Sigmoid colon (tissue), 3 donors: ENCODE measurements around the gene MAT2B.

Source experiments
- POLR2A ChIP-seq, 2 donors: fragments of 450-650 bp; IDR thresholded peaks; one replicate each; pipeline ENCODE4 v1.6.1; 2016; ENCODE audit warnings: antibody characterized with exemption in 2 of 2, mild to moderate bottlenecking in 2 of 2, moderate library complexity in 2 of 2
- TF ChIP-seq, protein P1 (sequence below), 4 experiments: fragments of 450-650 bp in 3 of 4; fragments of 200-600 bp in 1 of 4; IDR thresholded peaks; one replicate each; pipeline ENCODE4 v1.5.1; 2016 to 2019; ENCODE audit warnings: antibody characterized with exemption in 4 of 4, mild to moderate bottlenecking in 3 of 4, moderate library complexity in 2 of 4

DNA sequence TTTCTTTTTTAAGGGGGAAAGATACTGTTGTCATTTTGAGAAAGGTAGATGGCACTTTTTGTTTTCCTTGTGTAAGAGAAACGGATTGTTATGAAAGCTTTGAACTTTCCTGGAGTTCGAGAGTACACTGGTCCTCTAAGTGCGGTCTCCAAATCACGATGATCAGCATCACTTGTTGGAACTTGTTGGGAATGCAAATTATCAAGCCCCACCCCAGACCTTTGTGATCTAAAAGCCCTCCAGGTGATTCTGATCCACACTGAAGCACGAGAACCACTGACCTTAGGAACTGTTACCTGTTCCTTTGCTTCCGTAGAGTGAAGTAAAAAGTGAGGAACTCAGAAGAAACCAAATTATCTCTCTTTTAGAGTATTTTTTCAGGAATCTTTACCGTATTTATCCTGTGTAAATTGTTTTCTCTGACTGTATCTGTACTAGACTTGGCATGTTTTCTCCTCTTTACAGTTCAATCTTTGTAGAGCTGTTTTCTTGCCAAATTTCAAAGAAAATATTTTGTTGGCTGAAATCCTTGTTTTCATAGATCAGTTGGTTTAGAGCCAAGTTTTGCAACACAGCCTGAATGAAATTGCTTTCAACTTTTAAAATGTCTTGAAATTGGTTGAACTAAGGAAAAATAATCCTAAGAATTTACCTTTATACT, 4.0 kb downstream of the MAT2B start:
- no peak for TF ChIP-seq POLR2A (IDR thresholded peaks at IDR 0.05)
- TF ChIP-seq, protein P1, sequence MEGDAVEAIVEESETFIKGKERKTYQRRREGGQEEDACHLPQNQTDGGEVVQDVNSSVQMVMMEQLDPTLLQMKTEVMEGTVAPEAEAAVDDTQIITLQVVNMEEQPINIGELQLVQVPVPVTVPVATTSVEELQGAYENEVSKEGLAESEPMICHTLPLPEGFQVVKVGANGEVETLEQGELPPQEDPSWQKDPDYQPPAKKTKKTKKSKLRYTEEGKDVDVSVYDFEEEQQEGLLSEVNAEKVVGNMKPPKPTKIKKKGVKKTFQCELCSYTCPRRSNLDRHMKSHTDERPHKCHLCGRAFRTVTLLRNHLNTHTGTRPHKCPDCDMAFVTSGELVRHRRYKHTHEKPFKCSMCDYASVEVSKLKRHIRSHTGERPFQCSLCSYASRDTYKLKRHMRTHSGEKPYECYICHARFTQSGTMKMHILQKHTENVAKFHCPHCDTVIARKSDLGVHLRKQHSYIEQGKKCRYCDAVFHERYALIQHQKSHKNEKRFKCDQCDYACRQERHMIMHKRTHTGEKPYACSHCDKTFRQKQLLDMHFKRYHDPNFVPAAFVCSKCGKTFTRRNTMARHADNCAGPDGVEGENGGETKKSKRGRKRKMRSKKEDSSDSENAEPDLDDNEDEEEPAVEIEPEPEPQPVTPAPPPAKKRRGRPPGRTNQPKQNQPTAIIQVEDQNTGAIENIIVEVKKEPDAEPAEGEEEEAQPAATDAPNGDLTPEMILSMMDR (IDR thresholded peaks at IDR 0.05), result no peak
